NCI-H524 (cell line): ENCODE results near the gene CLUH.

ENCODE experiments used
- DNase-seq, 2 experiments: peaks; one replicate each; lab custom pipeline; 2025; lab: John Stamatoyannopoulos, UW

The CLUH gene

GRCh38 chr17:2721603-2722002 lies 10.0 kb upstream of the CLUH start:
- no peak for DNase-seq

- DNase-seq, result no peak
Measured at GRCh38 chr17:2719861-2720260, 8.3 kb upstream of the CLUH start.

- DNase-seq, result no peak
Measured at GRCh38 chr17:2718150-2718938, 6.8 kb upstream of the CLUH start.

- no peak for DNase-seq
Measured at GRCh38 chr17:2716649-2717048, 5.1 kb upstream of the CLUH start.

- no peak for DNase-seq
Measured at GRCh38 chr17:2713881-2714280, 2.3 kb upstream of the CLUH start.

GRCh38 chr17:2712300-2713043 lies 908 bp upstream of the CLUH start:
- DNase-seq, result no peak

GRCh38 chr17:2710803-2711607 lies 559 bp downstream of the CLUH start:
- no peak for DNase-seq

GRCh38 chr17:2710071-2710802 lies 1.3 kb downstream of the CLUH start:
- DNase-seq, result no peak

- DNase-seq, result no peak
Measured at GRCh38 chr17:2709183-2709661, 2.3 kb downstream of the CLUH start.

- no peak for DNase-seq
Measured at GRCh38 chr17:2708585-2709182, 2.9 kb downstream of the CLUH start.

GRCh38 chr17:2707721-2708584 lies 3.6 kb downstream of the CLUH start:
- DNase-seq, result peak in 1 of 2 experiments; percentile 29

- no peak for DNase-seq
Measured at GRCh38 chr17:2706911-2707510, 4.6 kb downstream of the CLUH start.

GRCh38 chr17:2705888-2706795 lies 5.4 kb downstream of the CLUH start:
- no peak for DNase-seq

GRCh38 chr17:2705263-2705662 lies 6.3 kb downstream of the CLUH start:
- DNase-seq, result no peak

- DNase-seq, result no peak
Measured at GRCh38 chr17:2704890-2705248, 6.7 kb downstream of the CLUH start.

- no peak for DNase-seq
Measured at GRCh38 chr17:2704031-2704889, 7.3 kb downstream of the CLUH start.

- DNase-seq, result no peak
Measured at GRCh38 chr17:2703606-2704005, 8.0 kb downstream of the CLUH start.

GRCh38 chr17:2703181-2703580 lies 8.4 kb downstream of the CLUH start:
- DNase-seq, result no peak
